Measurements from ENCODE around the gene ZNF367.

DNA sequence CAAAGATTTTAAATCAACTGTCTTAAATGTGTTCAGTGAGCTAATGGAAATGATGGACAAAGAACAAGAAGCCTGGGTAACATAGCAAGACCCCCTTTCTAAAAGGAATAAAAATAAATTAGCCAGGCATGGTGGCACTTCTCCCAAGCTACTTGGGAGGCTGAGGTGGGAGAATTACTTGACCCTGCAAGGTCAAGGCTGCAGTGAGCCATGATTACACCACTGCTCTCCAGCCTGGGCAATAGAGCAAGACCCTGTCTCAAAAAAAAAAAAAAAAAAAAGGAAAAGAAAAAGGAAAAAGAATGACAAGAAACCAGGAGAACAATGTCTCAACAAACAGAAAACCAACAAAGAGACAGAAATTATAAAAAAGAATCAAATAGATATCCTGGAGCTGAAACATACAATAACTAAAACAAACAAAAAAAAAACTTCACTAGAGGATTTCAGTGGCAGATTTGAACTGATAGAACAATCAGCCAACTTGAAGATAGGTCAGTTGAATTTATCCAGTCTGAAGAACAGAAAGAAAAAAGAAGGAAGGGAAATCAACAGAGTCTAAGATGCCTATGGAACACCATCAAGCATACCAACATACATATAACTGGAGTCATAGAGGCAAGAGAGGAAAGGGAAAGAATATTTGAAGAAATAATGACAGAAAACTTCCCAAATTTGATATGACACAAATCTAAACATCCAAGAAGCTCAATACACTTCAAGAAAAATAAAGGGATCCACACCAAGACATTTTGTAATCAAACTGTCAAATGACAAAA lies 17.8 kb downstream of the ZNF367 start:
- TF ChIP-seq POLR2AphosphoS5 (IDR thresholded peaks at IDR 0.05) = no peak
- TF ChIP-seq, protein P1, sequence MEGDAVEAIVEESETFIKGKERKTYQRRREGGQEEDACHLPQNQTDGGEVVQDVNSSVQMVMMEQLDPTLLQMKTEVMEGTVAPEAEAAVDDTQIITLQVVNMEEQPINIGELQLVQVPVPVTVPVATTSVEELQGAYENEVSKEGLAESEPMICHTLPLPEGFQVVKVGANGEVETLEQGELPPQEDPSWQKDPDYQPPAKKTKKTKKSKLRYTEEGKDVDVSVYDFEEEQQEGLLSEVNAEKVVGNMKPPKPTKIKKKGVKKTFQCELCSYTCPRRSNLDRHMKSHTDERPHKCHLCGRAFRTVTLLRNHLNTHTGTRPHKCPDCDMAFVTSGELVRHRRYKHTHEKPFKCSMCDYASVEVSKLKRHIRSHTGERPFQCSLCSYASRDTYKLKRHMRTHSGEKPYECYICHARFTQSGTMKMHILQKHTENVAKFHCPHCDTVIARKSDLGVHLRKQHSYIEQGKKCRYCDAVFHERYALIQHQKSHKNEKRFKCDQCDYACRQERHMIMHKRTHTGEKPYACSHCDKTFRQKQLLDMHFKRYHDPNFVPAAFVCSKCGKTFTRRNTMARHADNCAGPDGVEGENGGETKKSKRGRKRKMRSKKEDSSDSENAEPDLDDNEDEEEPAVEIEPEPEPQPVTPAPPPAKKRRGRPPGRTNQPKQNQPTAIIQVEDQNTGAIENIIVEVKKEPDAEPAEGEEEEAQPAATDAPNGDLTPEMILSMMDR (IDR thresholded peaks at IDR 0.05) = no peak
- no peak for TF ChIP-seq POLR2A (IDR thresholded peaks at IDR 0.05)
- no peak for TF ChIP-seq EP300 (IDR thresholded peaks at IDR 0.05)
